Keratinocyte (primary cell): Measurements from ENCODE around the gene HYI. TPM values are rescaled to one million over a fixed set of nuclear protein-coding genes. Genes with fewer than 3 reads are reported as not detected.

Experiments used
- DNase-seq: peaks from one replicate; pipeline ENCODE4 v3.0.0-alpha.2; 2011; ENCODE audit warnings: low read depth, missing footprints, low spot score
- FAIRE-seq: peaks from 2 replicates; lab custom pipeline; 2011; peaks lifted over from hg19 to GRCh38; lab: Jason Lieb, UNC
- H2AFZ ChIP-seq: 2 replicates; pipeline ENCODE4 v1.6.0; 2012; ENCODE audit warnings: low read length, control low read depth, inconsistent platforms; ENCODE audit not compliant: control insufficient read depth
- H3K27ac ChIP-seq: 2 replicates; pipeline ENCODE4 v1.5.1; 2011; ENCODE audit warnings: low read length; ENCODE audit not compliant: control insufficient read depth, insufficient read depth
- H3K27me3 ChIP-seq: 3 replicates; pipeline ENCODE4 v1.6.0; 2011; ENCODE audit warnings: low read length; ENCODE audit not compliant: control insufficient read depth, insufficient read depth; ENCODE audit errors: extremely low read depth
- H3K36me3 ChIP-seq, 2 experiments: 2 replicates in 1 of 2; 3 replicates in 1 of 2; pipeline ENCODE4 v1.5.1; 2011; ENCODE audit warnings: low read length in 2 of 2, mild to moderate bottlenecking in 1 of 2; ENCODE audit not compliant: control insufficient read depth in 2 of 2, insufficient read depth in 2 of 2; ENCODE audit errors: extremely low read depth in 1 of 2
- H3K4me1 ChIP-seq: 3 replicates; pipeline ENCODE4 v1.5.1; 2011; ENCODE audit warnings: low read length; ENCODE audit not compliant: control insufficient read depth, insufficient read depth; ENCODE audit errors: extremely low read depth
- H3K4me2 ChIP-seq: 3 replicates; pipeline ENCODE4 v1.6.0; 2011; ENCODE audit warnings: low read depth, low read length; ENCODE audit not compliant: control insufficient read depth, insufficient read depth; ENCODE audit errors: extremely low read depth
- H3K4me3 ChIP-seq, 3 experiments: fragments of 200-600 bp in 1 of 3; sonication (generic) in 1 of 3; 2 replicates in 2 of 3; 3 replicates in 1 of 3; pipeline ENCODE4 v1.5.1; 2011 to 2016; ENCODE audit warnings: low read length in 3 of 3, mild to moderate bottlenecking in 3 of 3, control low read depth in 2 of 3, inconsistent platforms in 1 of 3, low read depth in 1 of 3, mixed read lengths in 1 of 3, mixed run types in 1 of 3, moderate library complexity in 1 of 3; ENCODE audit not compliant: control insufficient read depth in 2 of 3, insufficient read depth in 2 of 3; ENCODE audit errors: extremely low read depth in 1 of 3
- H3K79me2 ChIP-seq: 2 replicates; pipeline ENCODE4 v1.6.0; 2012; ENCODE audit warnings: low read length; ENCODE audit not compliant: control insufficient read depth, insufficient read depth
- H3K9ac ChIP-seq: 3 replicates; pipeline ENCODE4 v1.6.0; 2011; ENCODE audit warnings: low read length; ENCODE audit not compliant: control insufficient read depth, insufficient read depth; ENCODE audit errors: extremely low read depth
- H3K9me1 ChIP-seq: 3 replicates; pipeline ENCODE4 v1.6.0; 2011; ENCODE audit warnings: low read length; ENCODE audit not compliant: control insufficient read depth, insufficient read depth; ENCODE audit errors: extremely low read depth
- H3K9me3 ChIP-seq: 2 replicates; pipeline ENCODE4 v1.5.1; 2012; ENCODE audit warnings: low read depth, low read length; ENCODE audit not compliant: control insufficient read depth
- H4K20me1 ChIP-seq: 3 replicates; pipeline ENCODE4 v1.6.0; 2011; ENCODE audit warnings: low read length; ENCODE audit not compliant: control insufficient read depth, insufficient read depth; ENCODE audit errors: extremely low read depth
- CTCF ChIP-seq, 3 experiments: IDR thresholded peaks in 1 of 3; conservative IDR thresholded peaks in 1 of 3; optimal IDR thresholded peaks in 1 of 3; 2 replicates in 2 of 3; 3 replicates in 1 of 3; pipeline versions ENCODE3 to v1.5.1; 2011; ENCODE audit warnings: low read length in 3 of 3, mild to moderate bottlenecking in 3 of 3, moderate library complexity in 2 of 3, control low read depth in 1 of 3, inconsistent platforms in 1 of 3; ENCODE audit not compliant: insufficient read depth in 2 of 3; ENCODE audit errors: extremely low read depth in 1 of 3
- EZH2 ChIP-seq: IDR thresholded peaks from one replicate; pipeline ENCODE4 v1.6.1; 2012; ENCODE audit warnings: inconsistent platforms, mild to moderate bottlenecking, low read length, moderate library complexity
- dilution Hi-C: fragments of 300-500 bp; cut with MboI; formaldehyde crosslinking; loops from one replicate; pipeline ENCODE4 v1.7.0; 2020; ENCODE audit warnings: low sequenced_read_pairs; ENCODE audit not compliant: extremely low pct_ligation_motif_present
- polyA plus RNA-seq, 5 experiments: library from polyadenylated mRNA; depleted of rRNA in 3 of 5; stranded (reverse) in 3 of 5; stranded (forward) in 1 of 5; unstranded in 1 of 5; fragments of >200 nt; gene quantifications; 1 replicate in 1 of 5; 2 replicates in 3 of 5; 3 replicates in 1 of 5; pipeline versions ENCODE4 v1.2.1 to v1.2.3, GENCODE V29; 2011 to 2012; ENCODE audit warnings: missing spikeins in 2 of 5, low read depth in 1 of 5, low replicate concordance in 1 of 5

HYI gene
- polyA plus RNA-seq, 1 donor (not counting 4 experiments of a cell fraction or from before 2014, with no cell fraction given): 26.9 TPM

GRCh38 chr1:43434256-43434655, 19.5 kb downstream of the HYI start:
- no peak for DNase-seq

GRCh38 chr1:43432907-43433306, 20.8 kb downstream of the HYI start:
- no peak overlapping the region for H2AFZ ChIP-seq
- H3K9me3 ChIP-seq: no peaks in the 10 kb centered on the region
- TF ChIP-seq CTCF (optimal IDR thresholded peaks at IDR 0.05 in 1 of 3, IDR thresholded peaks at IDR 0.05 in 1 of 3, conservative IDR thresholded peaks at IDR 0.05 in 1 of 3; ENCODE audit: extremely low read depth in 1 of 3, insufficient read depth in 2 of 3, low read length in 3 of 3) (no peak), EZH2 (no peak)
- FAIRE-seq (no peak), DNase-seq (no peak)
- H4K20me1 ChIP-seq: peaks cover 2% of the 10 kb centered on the region
- H3K79me2 ChIP-seq: no peaks in the 10 kb centered on the region
- peaks cover 49 to 56% of the 10 kb centered on the region in 2 experiments for H3K36me3 ChIP-seq
- no peaks in the 10 kb centered on the region for H3K27me3 ChIP-seq
- dilution Hi-C loops: no loop called here
- no peak overlapping the region for H3K4me3 ChIP-seq
- no peak overlapping the region for H3K9ac ChIP-seq
- no peak overlapping the region for H3K27ac ChIP-seq
- no peaks in the 10 kb centered on the region for H3K4me1 ChIP-seq
- no peak overlapping the region for H3K4me2 ChIP-seq
- H3K9me1 ChIP-seq: no peaks in the 10 kb centered on the region

More at GRCh38 chr1:43434256-43434655, 19.5 kb downstream of the HYI start:
- Histone ChIP-seq H3K4me2 (no peak overlapping the region), H3K27me3 (no peaks in the 10 kb centered on the region), H3K9me3 (no peaks in the 10 kb centered on the region), H3K9ac (no peak overlapping the region), H3K9me1 (no peaks in the 10 kb centered on the region), H2AFZ (no peak overlapping the region), H3K4me1 (no peaks in the 10 kb centered on the region), H4K20me1 (peaks cover 2% of the 10 kb centered on the region), H3K36me3 (peaks cover 48 to 50% of the 10 kb centered on the region in 2 experiments), H3K79me2 (no peaks in the 10 kb centered on the region), H3K27ac (no peak overlapping the region), H3K4me3 (no peak overlapping the region)
- TF ChIP-seq EZH2 (no peak), CTCF (optimal IDR thresholded peaks at IDR 0.05 in 1 of 3, IDR thresholded peaks at IDR 0.05 in 1 of 3, conservative IDR thresholded peaks at IDR 0.05 in 1 of 3; ENCODE audit: extremely low read depth in 1 of 3, insufficient read depth in 2 of 3, low read length in 3 of 3) (no peak)
- dilution Hi-C loops: no loop called here
- FAIRE-seq: no peak
